ENCODE results near the gene CAPN11.

The CAPN11 gene

DNA sequence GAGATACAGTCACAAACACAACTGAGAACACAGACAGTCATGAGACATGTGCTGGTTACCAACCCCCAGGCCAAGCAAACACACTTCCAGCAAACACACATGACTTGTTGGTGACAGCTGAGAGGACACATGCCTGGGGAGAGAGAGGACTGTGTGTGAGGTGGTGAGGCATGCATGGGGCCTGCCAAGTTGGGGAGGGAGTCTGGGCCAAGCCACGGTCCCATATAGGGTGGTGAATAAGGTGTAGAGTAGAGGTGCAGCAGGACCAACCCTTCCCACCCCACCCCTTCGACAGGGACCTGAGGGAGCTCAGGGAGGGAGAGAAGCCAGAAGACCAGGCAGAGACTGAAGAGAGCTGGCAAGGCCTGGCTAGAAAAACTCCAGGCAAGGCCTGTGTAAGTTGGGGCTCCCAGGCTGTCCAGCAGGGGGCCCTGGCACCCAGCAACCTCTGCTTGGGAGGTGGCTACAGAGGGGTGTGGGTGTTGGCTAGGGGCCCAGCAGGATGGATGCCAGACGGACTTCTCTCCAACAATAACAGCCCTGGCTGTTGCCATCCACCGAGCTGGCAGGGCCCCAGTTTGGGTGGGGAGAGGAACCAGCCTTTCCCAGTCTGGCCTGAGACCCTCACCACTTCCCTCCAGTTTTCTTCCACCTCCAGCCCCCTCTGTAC, 62.8 kb downstream of the CAPN11 start:
- H3K4me3 ChIP-seq (ENCODE audit: low read depth, low read length): no peak overlapping the region
- peak; percentile 75 for DNase-seq (ENCODE audit: low read depth, low spot score)
- in situ Hi-C loops (cut with HindIII; ENCODE audit: low sequenced_read_pairs): no loop called here
- TF ChIP-seq, protein P1, sequence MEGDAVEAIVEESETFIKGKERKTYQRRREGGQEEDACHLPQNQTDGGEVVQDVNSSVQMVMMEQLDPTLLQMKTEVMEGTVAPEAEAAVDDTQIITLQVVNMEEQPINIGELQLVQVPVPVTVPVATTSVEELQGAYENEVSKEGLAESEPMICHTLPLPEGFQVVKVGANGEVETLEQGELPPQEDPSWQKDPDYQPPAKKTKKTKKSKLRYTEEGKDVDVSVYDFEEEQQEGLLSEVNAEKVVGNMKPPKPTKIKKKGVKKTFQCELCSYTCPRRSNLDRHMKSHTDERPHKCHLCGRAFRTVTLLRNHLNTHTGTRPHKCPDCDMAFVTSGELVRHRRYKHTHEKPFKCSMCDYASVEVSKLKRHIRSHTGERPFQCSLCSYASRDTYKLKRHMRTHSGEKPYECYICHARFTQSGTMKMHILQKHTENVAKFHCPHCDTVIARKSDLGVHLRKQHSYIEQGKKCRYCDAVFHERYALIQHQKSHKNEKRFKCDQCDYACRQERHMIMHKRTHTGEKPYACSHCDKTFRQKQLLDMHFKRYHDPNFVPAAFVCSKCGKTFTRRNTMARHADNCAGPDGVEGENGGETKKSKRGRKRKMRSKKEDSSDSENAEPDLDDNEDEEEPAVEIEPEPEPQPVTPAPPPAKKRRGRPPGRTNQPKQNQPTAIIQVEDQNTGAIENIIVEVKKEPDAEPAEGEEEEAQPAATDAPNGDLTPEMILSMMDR (IDR thresholded peaks at IDR 0.05; ENCODE audit: low read depth, low read length): peak; percentile 80

DNA sequence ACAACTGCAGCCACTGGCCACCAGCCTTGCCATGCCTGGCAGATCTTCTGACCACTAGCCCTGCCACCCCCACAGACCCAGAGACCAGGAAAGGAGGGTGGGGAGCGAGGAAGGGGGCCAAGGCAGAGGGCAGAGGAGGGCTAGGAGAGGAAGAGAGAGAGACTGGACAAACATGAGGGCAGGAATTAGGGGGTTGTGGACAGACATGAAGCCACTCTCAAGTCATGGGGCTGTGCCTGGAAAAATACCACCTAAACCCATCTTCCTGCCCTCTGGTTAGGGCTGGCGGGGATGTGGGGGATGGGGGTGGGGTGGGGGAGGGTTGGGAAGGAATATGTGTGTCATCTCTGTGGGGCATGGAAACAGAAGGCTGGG, 63.3 kb downstream of the CAPN11 start:
- in situ Hi-C loops (cut with HindIII; ENCODE audit: low sequenced_read_pairs): no loop called here
- H3K4me3 ChIP-seq (ENCODE audit: low read depth, low read length): no peak overlapping the region
- DNase-seq (ENCODE audit: low read depth, low spot score): no peak
- TF ChIP-seq, protein P1 (IDR thresholded peaks at IDR 0.05; ENCODE audit: low read depth, low read length): no peak

DNA sequence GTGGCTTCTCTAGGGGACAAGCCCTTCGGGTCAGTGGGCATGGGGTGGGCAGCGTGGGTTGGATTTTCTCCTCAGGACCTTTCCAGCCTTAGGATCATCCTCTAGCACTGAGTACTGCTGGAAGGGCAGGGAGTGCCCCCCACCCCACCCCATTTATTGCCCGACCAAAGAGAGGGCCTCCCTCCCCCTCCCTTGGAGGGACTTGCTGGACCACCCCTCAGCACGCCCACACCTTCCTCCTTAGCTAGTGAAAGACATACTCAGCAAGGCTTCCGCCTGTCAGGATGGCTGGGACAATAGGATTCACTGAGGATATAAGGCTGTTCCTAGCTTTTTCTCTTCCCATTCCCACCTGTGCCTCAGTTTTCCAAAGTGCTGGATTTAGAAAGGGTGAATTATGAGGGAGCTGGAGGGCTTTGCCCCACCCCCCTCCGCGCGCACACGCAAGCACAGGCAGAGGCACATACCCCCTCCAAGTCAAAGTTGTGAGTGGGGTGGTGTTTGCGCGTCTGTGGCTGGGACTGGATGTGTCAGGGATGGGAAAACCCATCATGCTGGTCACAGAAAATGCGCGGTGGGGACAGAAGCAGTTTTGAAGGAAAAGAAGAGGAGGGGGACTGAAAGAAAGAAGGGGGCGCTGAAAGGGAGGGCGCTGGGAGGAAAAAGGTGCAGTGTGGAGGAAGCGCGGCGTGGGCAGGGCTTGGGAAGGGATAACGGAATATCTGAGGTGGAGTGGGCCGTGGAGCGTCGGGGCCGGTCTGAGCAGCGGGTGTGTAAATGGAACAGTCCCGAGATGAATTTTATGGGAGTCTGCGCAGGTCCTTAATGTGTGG, 64.1 kb downstream of the CAPN11 start:
- DNase-seq (ENCODE audit: low read depth, low spot score): no peak
- peak overlapping the region; percentile 46 for H3K4me3 ChIP-seq (ENCODE audit: low read depth, low read length)
- in situ Hi-C loops (cut with HindIII; ENCODE audit: low sequenced_read_pairs): no loop called here
- TF ChIP-seq, protein P1 (IDR thresholded peaks at IDR 0.05; ENCODE audit: low read depth, low read length): no peak

DNA sequence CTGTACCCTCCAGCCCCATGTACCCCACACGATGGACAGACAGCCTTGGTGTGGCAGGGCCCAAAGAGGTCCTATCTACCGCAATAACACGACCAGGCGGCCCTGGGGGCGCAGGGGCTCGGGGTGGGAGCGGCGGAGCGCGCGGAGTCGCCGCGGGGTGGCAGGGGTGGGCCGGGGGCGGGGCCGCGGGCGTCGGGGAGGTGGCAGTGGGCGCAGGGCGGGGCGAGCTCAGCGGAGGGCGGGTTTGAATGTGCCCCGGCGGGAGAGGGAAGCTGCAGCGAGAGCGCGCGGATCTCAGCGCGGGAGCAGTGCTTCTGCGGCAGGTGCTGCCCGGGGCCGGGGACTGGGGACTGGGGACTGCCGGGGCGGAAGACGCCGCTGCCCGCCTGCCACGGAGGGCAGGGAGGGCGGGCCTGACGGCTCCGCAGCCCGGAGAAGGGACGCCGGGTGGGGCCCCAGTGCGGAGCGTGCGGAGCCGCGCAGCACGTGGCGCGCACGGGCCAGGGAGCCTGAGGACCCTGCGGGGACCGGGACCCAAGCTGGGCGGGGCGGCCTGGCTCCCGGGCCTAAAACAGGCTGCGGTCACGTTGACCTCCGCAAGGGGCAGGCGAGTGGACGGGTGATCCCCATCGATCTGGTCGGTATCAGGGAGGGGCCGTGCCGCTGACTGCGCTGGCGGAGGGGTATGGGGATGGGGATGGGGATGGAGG, 64.9 kb downstream of the CAPN11 start, which contains the start of gene SLC29A1:
Gene SLC29A1 (plus strand): TSS at position 277 of the 710 bp plus-strand sequence. CDS start 3,719 bp downstream, outside the sequence.
- in situ Hi-C loops (cut with HindIII; ENCODE audit: low sequenced_read_pairs): no loop called here
- TF ChIP-seq, protein P1 (IDR thresholded peaks at IDR 0.05; ENCODE audit: low read depth, low read length): no peak
- peak within 1 kb of the TSS; percentile 46 for H3K4me3 ChIP-seq (ENCODE audit: low read depth, low read length)
- peak; percentile 33 for DNase-seq (ENCODE audit: low read depth, low spot score)

DNA sequence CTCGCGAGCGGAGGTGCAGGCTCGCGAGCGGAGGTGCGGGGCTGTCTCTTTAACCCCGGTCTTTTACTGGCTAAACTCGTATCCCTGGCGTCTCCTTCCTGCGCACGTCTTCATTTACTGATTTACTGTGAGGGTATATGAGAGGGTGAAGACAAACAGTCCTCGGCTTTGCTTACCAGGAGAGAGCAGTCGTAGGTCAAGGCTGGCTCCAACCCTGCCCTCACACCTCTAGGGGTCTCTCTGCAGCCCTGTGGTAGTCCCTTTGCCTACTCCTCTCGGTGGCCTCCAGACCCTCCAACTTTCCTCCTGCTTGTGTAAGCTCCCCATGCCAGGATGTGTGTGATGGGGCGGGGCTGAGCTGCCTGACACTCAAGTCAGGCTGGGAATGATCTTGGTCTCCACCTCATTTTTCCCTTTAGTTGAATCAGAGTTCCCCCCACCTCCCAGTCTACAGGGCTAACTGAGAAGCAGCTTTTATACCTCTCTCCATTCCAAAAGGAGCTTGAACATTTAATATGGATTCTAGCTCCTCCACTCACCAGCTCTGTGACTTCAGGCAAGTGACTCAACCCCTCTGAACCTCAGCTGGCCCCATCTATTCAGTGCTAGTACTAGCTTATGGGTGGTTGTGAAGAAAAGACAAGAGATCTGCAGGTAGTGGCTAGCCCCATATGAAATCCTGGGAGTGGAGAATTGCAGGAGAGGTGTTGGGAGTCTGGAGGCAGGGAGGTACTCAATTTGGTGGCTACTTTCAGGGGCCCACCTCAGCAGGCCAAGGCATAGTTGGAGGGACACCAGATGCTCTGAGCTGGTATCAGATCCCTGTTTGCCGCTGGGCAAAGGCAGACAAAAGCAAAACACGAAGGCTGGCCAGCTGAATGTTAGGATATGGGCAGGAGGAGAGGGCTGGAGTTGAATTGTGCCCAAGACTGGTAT, 65.7 kb downstream of the CAPN11 start:
- DNase-seq (ENCODE audit: low read depth, low spot score): no peak
- in situ Hi-C loops (cut with HindIII; ENCODE audit: low sequenced_read_pairs): no loop called here
- H3K4me3 ChIP-seq (ENCODE audit: low read depth, low read length): peak overlapping the region; percentile 46
- TF ChIP-seq, protein P1 (IDR thresholded peaks at IDR 0.05; ENCODE audit: low read depth, low read length): no peak

All from astrocyte of the spinal cord (primary cell).